HG03460 (cell line): ENCODE results near the gene AHCTF1.
"Not testable (repeated sequence)": the region's sequence is repeated elsewhere in the genome, so short reads cannot be mapped to it uniquely, and the experiment has no call there.

Experiments used
- ATAC-seq: cut with Tn5 transposase; IDR thresholded peaks from one replicate; pipeline ENCODE4 v1.9.1; 2021; ENCODE audit not compliant: unreplicated experiment

Gene AHCTF1

DNA sequence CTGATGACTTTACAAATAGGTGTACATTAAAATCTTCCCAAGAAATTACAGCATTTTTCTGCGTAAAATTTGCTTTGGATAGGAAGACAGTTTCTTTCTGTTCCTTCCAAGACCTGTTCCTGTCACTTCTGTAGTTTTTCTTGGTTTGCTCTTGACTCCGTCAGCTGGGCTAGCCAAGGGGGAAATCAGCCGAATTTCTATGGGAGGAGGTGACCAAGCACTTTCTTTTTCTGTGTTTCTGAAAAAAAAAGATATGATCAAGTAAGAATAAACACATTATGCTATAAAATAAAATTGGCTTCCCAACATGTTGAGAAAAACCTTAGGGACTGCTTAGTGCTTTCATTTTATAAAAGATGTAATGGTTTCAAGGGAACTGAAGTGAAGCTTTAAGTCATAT is 91.0 kb downstream of the AHCTF1 start:
- ATAC-seq = not testable (repeated sequence)

DNA sequence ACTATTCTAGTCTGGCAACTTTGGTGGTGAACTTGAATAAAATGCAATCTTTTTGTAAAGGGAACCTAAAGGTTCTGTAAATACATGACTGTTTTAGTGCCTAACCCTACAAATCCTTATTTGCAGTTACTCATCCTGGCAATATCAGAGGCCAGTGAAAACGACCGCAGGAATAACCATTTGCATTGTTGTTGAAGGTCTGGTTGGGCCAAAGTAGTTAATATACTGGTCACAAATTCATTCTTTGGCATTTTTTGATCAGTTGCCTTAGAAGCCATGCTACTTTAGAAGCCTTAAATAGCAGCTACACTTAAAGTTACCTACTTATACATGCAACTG is 93.7 kb downstream of the AHCTF1 start:
- ATAC-seq = no peak

DNA sequence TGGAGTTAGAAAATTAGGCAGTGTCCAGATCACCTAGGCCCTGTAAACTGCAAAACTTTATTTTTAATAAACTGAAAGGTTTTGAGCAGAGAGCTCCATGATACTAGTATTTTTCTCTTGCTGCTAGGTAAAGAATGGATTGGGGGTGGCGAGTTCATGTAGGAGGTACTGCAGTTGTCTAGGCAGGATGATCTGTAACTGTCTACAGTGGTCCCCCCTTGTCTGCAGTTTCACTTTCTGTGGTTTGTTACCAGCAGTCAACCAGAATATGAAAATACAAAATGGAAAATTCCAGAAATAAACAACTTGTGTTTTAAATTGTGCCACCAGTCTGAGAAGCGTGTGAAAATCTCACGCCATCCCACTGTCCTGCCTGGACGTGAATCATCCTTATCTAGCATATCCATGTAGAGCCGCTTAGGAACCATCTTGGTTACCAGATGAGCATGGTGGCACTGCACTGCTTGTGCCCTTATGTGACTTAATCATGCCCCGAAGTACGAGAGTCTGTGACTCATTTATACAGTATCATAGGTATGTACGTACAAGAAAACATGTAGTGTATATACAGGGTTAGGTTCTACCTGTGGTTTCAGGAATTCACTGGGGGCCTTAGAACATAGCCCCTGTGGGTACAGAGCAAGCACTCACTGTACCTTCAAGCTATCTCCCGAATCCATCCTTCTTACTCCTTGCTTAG is 94.2 kb downstream of the AHCTF1 start:
- ATAC-seq = no peak

DNA sequence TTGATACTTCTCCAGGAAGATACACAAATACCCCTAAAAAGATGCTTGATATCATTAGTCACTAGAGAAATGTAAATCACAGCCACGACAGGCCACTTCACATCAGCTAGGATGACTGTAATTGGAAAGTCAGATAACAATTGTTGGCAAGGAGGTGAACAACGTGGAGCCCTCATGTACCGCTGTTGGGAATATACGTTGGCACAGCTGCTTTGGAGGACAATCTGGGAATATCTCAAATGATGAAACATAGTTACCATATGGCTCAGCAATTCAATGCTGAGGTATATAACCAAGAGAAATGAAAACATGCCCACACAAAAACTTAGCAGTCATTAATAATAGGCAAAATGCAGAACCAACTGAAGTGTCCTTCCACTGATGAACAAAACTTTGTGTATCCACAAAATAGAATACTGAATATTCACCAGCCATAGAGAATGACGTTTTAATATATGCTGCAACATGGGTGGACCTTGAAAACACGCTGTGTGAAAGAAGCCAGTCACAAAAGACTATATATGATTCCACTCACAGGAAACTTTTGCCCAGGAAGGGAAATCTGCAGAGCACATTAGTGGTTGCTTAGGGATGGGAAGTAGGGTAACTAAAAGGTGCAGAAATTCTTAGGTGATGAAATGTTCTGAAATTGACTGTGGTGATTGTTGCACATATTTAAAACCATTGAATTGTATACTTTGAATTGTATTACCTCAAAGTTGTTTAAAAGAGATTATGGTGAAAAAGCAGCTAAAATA is 95.4 kb downstream of the AHCTF1 start:
- ATAC-seq = no peak

DNA sequence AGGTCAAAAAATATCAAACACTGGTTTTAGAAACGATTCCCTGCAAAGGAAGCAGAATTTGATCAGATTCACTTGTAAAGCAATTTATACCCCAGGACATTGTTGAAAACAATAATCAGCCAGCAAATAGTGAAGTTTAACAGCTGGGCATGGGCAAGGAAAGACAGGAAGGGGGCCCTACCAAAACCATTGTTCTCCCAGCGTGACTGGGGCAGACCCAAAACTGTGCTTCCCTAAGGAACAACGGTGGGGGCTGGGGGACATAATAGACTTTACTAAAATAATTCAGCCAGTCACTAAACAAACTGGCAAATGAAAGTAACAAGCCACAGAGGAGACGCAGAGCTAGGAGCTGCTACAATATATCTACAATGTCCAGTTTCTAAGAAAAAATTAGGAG is 100.2 kb downstream of the AHCTF1 start:
- ATAC-seq = no peak

DNA sequence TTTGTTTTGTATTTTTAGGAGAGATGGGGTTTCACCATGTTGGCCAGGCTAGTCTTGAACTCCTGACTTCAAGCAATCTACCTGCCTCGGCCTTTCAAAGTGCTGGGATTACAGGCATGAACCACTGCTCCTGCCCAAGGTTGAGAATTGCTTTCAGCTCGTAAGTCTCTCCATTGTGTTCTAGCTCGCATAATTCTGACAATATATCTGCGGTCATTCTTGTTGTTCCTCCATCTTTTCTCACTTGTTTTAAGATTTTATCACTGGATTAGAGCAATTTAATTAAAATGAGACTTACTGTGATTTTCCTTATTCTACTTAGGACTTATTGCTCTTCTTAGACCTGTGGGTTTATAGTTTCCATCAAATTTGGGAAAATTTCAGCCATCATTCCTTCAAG is 102.9 kb downstream of the AHCTF1 start:
- ATAC-seq = no peak

DNA sequence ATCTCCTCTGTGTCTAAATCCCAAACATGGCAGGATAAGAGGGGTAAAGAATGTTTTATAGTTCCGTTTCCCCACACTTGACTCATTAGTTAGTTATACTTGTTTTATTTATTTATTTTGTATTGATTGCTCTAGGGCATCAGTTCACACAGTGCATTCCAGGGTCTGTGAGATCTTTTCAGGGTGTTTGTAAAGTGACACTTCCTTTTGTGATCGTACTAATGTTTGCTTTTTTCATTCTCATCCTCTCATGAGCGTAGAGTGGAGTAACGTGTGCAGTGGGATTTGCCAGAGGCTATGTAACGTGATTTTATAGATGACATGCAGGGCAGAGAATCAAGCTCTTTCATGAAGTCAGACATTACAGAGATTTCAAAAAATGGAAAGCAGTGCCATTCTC is 104.4 kb downstream of the AHCTF1 start:
- ATAC-seq = no peak

DNA sequence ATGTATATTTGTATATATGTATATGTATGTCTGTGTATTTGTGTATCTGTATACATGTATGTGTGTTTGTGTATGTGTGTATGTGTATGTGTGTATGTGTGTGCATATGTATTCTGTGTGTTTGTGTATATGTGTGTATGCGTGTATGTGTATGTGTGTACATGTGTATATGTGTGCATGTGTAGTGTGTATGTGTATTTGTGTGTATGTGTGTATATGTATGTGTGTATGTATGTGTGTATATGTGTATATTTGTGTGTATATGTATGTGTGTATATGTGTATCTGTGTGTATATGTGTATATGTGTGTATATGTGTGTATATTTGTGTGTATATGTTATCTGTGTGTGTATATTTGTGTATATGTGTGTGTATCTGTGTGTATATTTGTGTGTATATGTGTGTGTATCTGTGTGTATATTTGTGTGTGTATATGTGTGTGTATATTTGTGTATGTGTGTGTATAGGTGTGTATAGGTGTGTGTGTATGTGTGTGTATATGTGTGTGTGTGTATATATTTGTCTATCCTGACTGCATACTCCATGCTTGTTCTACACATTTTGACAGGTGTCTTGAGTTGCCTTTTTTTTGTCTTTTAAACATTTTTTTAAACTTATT is 106.1 kb downstream of the AHCTF1 start:
- no peak for ATAC-seq

DNA sequence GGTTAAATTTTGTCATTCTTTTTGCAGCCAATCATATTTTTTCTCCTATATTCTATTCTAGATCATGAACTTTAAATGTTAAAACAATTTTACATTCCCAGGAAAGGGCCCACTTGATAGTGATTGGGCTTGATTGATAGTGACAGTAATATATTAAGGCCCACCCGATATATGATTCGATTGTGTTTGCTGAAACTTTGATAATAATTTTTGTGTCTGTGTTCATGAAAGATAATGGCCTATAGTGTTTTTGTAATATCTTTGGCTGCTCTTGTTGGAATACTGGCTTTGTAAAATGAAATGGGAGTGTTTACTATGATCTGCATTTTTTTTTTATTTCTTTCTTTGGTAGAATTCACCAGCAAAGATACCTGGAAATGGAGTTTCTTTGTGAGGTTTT is 107.2 kb downstream of the AHCTF1 start:
- no peak for ATAC-seq

DNA sequence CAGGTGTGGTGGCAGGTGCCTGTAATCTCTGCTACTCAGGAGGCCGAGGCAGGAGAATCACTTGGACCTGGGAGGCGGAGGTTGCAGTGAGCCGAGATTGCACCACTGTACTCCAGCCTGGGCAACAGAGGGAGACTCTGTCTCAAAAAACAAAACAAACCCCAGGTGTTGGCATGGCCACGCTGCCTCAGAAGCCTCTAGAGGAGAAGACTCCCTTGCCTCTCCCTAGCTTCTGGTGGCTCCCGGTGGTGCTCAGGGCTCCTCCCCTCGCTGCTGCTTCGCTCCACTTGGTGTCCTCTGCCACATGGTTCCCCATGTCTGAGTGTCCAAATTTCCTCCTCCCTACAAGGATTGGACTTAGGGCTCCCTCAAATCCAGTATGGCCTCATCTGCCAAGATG is 109.6 kb downstream of the AHCTF1 start:
- ATAC-seq = not testable (repeated sequence)

DNA sequence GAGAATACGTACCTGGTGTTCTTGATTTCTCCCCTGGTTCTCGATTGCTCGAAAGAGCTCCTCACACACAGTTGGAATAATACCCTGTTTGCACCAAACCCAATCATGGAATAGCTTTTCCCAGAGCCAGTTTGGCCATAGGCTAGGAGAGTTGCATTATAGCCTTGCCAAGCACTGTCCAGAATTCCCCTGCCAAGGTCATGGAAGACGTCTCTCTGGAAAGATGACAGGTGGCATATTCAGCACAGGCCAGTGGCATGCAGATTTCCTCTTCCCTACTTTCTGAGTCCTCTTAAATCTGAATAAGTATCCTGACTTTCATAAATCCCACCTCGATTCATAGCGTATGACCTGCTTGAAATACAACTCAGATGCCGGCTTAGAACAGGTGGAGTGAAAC is 111.1 kb downstream of the AHCTF1 start:
- no peak for ATAC-seq

DNA sequence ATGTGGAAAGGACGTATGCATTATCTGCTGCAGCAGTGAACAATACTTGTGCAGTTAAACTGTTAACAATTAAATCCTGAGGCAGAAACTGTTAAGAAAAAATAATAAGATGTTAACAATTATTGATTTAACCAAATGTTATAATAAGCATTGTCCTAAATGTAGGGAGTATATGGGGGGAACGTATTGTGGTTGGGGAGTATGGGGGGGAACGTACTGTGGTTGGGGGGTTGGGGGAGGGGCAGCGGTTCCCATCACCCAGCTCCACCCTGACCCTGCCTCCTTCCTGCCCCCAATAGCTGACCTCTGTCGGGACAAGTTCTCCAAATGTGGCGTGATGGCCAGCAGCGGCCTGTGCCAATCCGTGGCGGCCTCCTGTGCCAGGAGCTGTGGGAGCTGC is 114.0 kb downstream of the AHCTF1 start:
- not testable (repeated sequence) for ATAC-seq

DNA sequence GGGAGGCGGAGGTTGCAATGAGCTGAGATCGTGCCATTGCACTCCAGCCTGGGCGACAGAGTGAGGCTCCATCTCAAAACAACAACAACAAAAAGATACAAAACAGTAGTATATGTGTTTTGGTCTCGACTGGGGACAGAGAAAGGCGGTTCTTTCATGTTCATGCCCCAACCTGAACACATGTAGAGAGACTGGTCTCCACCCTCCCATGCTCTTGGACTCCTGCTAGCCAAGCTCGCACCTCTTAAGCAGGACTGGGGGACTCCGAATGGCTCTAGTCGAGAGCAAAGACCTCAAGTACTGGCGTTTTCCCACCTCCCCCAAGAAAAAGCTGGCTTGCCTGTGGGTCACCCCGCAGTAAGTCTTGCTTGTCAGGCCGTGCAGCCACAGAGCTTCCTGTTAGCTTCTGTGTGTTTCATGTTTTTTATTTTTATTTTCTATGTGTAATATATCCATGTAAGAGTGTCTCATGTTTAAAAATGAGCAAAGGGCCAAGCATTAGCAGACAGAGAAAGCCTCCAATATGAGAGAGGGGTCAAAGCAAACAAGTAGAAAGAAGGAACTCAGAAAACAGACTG is 116.0 kb downstream of the AHCTF1 start:
- ATAC-seq = no peak

DNA sequence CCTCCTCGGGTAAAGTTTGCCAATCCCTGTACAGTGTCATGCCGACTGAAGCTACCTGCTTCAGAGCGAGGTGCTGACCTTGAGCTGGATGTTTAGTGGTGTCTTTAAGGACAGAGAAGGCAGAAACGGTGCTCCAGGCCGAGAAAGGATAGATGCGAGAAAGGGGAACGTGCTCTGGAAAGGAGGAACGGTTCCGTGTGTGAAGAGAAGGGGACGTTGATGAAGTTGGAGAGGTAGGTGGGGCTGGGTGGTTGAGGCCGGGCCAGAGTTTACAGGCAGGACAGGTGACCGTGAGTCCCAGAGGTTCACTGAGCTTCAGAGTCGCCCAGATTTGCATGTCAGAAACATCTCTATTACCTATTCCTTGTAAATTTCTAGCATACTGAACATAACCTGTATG is 116.9 kb downstream of the AHCTF1 start:
- ATAC-seq = no peak

DNA sequence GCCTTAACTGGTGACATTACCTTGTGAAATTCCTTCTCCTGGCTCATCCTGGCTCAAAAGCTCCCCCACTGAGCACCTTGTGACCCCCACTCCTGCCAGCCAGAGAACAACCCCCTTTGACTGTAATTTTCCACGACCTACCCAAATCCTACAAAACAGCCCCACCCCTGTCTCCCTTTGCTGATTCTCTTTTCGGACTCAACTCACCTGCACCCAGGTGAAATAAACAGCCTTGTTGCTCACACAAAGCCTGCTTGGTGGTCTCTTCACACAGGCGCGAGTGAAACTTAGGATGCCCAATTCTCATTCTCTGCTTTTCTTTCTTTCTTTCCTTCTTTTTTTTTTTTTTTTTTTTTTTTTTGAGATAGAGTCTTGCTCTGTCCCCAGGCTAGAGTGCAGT is 118.4 kb downstream of the AHCTF1 start:
- not testable (repeated sequence) for ATAC-seq

DNA sequence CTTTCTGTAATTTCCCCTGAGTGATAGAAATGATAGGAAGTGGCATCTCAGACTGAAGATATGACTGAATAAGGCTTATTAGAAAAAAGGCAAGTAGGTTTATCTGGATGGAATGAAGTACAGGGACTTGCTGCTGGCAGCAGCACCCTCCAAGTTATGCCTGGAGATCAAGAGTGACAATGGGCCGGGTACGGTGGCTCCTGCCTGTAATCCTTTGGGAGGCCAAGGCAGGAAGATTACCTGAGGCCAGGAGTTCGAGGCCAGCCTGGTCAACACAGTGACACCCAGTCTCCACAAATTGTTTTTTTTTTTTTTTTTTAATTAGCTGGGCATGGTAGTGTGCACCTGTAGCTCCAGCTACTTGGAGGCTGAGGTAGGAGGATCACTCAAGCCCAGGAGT is 119.8 kb downstream of the AHCTF1 start:
- no peak for ATAC-seq

DNA sequence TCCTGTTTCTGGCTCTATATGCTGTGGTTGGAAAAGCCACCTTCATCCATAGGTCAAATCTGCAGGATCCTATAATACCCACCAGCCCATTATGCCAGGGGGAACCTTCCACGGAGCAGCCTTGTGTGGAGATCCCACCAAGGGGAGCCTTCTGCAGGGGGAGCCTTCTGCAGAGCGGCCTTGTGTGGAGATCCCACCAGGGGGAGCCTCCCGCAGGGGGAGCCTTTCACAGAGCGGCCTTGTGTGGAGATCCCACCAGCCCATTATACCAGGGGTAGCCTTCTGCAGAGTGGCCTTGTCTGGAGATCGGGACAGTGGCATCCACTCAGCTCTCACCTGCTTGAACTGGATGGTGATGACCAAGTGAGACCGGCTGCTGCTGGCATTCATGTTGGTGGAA is 122.3 kb downstream of the AHCTF1 start:
- no peak for ATAC-seq

DNA sequence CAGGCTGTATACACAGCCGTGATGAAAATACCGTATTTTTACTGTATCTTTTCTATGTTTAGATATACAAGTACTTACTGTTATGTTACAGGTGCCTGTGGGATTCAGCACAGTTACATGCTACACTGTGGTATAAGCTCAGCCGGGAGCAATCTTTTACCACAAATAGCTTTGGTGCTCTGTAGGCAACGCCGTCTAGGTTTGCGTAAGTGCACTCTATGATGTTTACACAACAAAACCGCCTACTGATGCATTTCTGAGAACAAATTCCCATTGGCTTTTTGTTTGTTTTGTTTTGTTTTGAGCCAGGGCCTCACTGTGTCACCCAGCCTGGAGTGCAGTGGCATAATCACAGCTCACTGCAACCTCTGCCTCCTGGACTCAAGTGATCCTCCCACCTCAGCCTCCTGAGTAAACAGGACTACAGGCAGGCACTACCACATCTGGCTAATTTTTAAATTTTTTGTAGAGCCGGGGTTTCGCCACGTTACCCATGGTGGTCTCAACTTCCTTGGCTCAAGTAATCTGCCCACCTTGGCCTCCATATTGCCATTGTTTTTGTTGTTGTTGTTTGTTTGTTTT is 126.5 kb downstream of the AHCTF1 start:
- no peak for ATAC-seq

DNA sequence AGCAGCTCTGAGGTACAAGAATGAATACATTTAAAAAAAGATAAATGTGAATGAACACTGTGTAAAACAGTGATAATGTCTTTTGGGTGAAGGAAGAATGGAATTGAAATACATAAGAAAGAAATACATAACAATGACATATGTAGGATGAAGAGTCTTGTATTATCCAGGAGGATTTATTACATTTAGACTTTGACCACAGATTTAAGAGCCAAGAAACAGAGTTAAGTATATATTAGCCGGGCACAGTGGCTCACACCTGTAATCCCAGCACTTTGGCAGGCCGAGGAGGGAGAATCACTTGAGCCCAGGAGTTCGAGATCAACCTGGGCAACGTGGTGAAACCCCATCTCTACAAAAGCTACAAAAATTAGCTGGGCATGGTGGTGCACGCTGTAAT is 127.9 kb downstream of the AHCTF1 start:
- ATAC-seq = no peak

DNA sequence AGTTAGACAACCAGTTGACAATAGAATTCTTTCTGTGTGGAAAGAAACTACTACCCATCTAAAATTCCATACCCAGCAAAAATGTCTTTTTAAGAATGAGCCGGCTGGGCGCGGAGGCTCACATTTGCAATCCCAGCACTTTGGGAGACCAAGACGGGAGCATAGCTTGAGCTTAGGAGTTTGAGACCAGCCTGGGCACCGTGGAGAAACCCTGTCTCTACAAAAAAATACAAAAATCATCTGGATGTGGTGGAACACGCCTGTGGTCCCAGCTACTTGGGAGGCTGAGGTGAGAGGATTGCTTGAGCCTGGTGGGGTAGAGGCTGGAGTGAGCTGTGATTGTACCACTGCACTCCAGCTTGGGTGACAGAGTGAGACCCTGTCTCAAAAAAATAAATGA is 128.4 kb downstream of the AHCTF1 start:
- no peak for ATAC-seq

DNA sequence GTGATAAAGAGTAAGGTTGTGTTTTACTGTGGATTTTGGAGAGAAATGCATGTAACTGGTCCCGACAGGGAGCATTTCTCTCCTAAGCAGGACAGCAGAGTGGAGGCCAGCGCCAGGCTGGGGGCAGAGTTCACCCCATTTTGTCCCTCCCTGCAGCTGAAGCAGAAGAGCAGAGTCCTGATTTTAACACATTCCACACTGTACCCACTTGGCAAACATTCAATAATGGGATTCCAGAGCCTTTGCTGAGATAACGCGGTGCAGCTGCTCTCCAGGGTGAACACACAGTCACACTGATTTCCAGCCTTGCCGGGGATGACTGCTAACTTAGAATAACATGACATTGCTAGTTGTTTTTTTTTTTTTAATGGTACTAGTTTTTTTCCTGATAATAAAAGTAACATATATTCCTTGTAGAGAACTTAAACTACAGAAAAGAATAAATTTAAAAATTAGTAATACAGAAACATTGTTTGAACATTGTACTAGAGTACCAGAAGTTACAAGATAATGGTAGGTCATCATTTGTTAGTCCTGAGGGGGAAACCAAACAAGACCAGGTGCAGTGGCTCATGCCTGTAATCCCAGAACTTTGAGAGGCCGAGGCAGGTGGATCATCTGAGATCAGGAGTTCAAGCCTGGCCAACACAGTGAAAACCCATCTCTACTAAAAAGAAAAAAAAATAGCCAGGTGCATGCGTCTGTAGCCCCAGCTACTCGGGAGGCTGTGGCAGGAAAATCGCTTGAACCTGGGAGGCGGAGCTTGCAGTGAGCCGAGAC is 130.3 kb downstream of the AHCTF1 start:
- no peak for ATAC-seq
